Choroid plexus epithelial cell (primary cell): ENCODE data around the gene TLE7.

Experiments
- DNase-seq: peaks from one replicate; pipeline ENCODE4 v3.0.0-alpha.2; 2010; ENCODE audit warnings: low read depth
- H3K4me3 ChIP-seq: 2 replicates; pipeline ENCODE4 v1.5.1; 2011; ENCODE audit warnings: low read depth, mild to moderate bottlenecking, control low read depth, low read length, moderate library complexity
- TF ChIP-seq, protein P1 (sequence below): conservative IDR thresholded peaks from 2 replicates; pipeline ENCODE4 v1.5.1; 2011; ENCODE audit warnings: low read depth, mild to moderate bottlenecking, control low read depth, inconsistent platforms, low read length, moderate library complexity

TLE7 gene

GRCh38 chr16:71442051-71442440, at the start of gene TLE7:
Gene TLE7 (minus strand): TSS chr16:71442054. CDS start chr16:71433324, 8,730 bp downstream.
- no peak within 1 kb of the TSS for H3K4me3 ChIP-seq
- no peak for DNase-seq
- TF ChIP-seq, protein P1, sequence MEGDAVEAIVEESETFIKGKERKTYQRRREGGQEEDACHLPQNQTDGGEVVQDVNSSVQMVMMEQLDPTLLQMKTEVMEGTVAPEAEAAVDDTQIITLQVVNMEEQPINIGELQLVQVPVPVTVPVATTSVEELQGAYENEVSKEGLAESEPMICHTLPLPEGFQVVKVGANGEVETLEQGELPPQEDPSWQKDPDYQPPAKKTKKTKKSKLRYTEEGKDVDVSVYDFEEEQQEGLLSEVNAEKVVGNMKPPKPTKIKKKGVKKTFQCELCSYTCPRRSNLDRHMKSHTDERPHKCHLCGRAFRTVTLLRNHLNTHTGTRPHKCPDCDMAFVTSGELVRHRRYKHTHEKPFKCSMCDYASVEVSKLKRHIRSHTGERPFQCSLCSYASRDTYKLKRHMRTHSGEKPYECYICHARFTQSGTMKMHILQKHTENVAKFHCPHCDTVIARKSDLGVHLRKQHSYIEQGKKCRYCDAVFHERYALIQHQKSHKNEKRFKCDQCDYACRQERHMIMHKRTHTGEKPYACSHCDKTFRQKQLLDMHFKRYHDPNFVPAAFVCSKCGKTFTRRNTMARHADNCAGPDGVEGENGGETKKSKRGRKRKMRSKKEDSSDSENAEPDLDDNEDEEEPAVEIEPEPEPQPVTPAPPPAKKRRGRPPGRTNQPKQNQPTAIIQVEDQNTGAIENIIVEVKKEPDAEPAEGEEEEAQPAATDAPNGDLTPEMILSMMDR = no peak

- no peak for DNase-seq
- no peak overlapping the region for H3K4me3 ChIP-seq
- TF ChIP-seq, protein P1 = no peak
Measured at GRCh38 chr16:71491054-71491453, 49.2 kb upstream of the TLE7 start.

GRCh38 chr16:71490361-71490760, 48.5 kb upstream of the TLE7 start:
- no peak overlapping the region for H3K4me3 ChIP-seq
- TF ChIP-seq, protein P1 = no peak
- DNase-seq = no peak

DNA sequence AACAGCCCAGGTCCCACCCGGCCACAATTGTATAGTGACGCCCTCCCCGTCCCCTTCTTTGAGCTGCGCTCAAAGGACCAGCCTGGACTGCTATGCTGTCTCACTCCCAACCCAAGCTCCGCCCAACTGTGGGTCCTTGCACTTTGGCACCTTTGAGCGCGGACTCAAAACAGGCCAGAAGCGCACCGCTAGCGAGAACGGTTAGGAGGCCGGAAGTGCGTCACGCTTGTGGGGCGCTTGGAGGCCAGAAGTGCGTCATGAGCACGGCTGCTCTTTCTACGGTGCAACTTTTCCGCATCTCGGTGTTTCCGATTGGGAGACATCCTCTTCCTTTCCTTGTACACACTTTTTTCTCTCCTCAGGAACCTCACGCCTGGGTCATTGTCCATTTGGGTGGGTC, 47.3 kb upstream of the TLE7 start, which contains the start of gene ZNF19:
Gene ZNF19, minus strand, starts transcription at position 203 of the 400 bp plus-strand sequence. CDS start 7,210 bp downstream, outside the sequence.
- TF ChIP-seq, protein P1 = no peak
- DNase-seq = no peak
- H3K4me3 ChIP-seq = no peak within 1 kb of the TSS

- TF ChIP-seq, protein P1 = no peak
- H3K4me3 ChIP-seq = peak overlapping the region; percentile 95
- DNase-seq = peak; percentile 97
Measured at GRCh38 chr16:71484006-71484893, 42.4 kb upstream of the TLE7 start.

- no peak for DNase-seq
- TF ChIP-seq, protein P1 = no peak
- no peak overlapping the region for H3K4me3 ChIP-seq
Measured at GRCh38 chr16:71482569-71482968, 40.7 kb upstream of the TLE7 start.

DNA sequence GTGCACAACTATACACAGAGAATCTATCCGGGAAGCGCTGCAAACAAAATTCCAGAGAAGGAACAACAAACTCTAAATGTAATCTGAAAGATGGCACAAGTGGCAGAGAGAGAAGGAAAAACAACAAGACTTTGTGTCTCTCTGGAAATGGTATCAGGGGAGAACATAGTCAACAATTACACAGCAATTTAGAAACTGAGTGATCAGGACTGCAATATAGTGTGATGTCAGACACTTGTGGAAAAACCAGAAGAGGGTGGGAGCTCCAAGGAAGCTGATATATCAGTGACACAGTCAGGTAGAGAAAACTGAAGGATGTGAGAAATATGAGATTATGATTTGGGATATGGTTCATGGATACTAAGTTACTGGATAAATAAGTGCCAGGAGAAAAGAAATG, 39.1 kb upstream of the TLE7 start:
- H3K4me3 ChIP-seq = no peak overlapping the region
- TF ChIP-seq, protein P1 = no peak
- DNase-seq = no peak
